PFSK-1 (cell line): Measurements from ENCODE around the gene ADAM10.

Experiments
- FOXP2 ChIP-seq: optimal IDR thresholded peaks from 2 replicates; pipeline ENCODE3; 2011; ENCODE audit warnings: borderline replicate concordance, control low read depth, inconsistent platforms; ENCODE audit not compliant: insufficient read depth; ENCODE audit errors: extremely low read length, extremely low read depth
- POLR2AphosphoS5 ChIP-seq: IDR thresholded peaks from 2 replicates; pipeline ENCODE4 v1.6.1; 2012; ENCODE audit warnings: low read depth, mild to moderate bottlenecking, control low read depth, low read length, moderate library complexity
- REST ChIP-seq, 2 experiments: IDR thresholded peaks; 2 replicates each; pipeline versions ENCODE4 v1.6.1 to v1.8.0; 2011 to 2012; ENCODE audit warnings: low read depth in 2 of 2, low read length in 2 of 2, control low read depth in 1 of 2, inconsistent platforms in 1 of 2, mild to moderate bottlenecking in 1 of 2, moderate library complexity in 1 of 2; ENCODE audit not compliant: insufficient read depth in 1 of 2
- SIN3A ChIP-seq: IDR thresholded peaks from 2 replicates; pipeline ENCODE4 v1.6.1; 2012; ENCODE audit warnings: mild to moderate bottlenecking, low read length, moderate library complexity, borderline replicate concordance; ENCODE audit not compliant: insufficient read depth
- TAF1 ChIP-seq: IDR thresholded peaks from 2 replicates; pipeline ENCODE4 v1.6.1; 2012; ENCODE audit warnings: low read length, control low read depth, borderline replicate concordance; ENCODE audit not compliant: insufficient read depth

Gene ADAM10

GRCh38 chr15:58788056-58788710 lies 38.7 kb upstream of the ADAM10 start:
- TF ChIP-seq REST (IDR thresholded peaks at IDR 0.05; ENCODE audit: insufficient read depth in 1 of 2, low read depth in 2 of 2, low read length in 2 of 2): no peak

- TF ChIP-seq TAF1 (no peak), POLR2AphosphoS5 (no peak), REST (IDR thresholded peaks at IDR 0.05; ENCODE audit: insufficient read depth in 1 of 2, low read depth in 2 of 2, low read length in 2 of 2) (no peak)
These were observed 35.8 kb upstream of the ADAM10 start for GRCh38 chr15:58785355-58785754.

GRCh38 chr15:58779554-58779953 lies 30.0 kb upstream of the ADAM10 start:
- no peak for TF ChIP-seq FOXP2
- TF ChIP-seq REST (IDR thresholded peaks at IDR 0.05; ENCODE audit: insufficient read depth in 1 of 2, low read depth in 2 of 2, low read length in 2 of 2): no peak
- TF ChIP-seq POLR2AphosphoS5: no peak
- no peak for TF ChIP-seq SIN3A
- no peak for TF ChIP-seq TAF1

GRCh38 chr15:58777107-58777506 lies 27.6 kb upstream of the ADAM10 start:
- no peak for TF ChIP-seq POLR2AphosphoS5

GRCh38 chr15:58775402-58775801 lies 25.9 kb upstream of the ADAM10 start:
- TF ChIP-seq FOXP2: no peak
- TF ChIP-seq TAF1: no peak
- no peak for TF ChIP-seq REST (IDR thresholded peaks at IDR 0.05; ENCODE audit: insufficient read depth in 1 of 2, low read depth in 2 of 2, low read length in 2 of 2)
- no peak for TF ChIP-seq POLR2AphosphoS5
- no peak for TF ChIP-seq SIN3A
